Stomach (tissue), 4 donors: ENCODE measurements around the gene GCNT4.

Experiments used
- POLR2A ChIP-seq, 4 donors: fragments of 450-650 bp; IDR thresholded peaks; one replicate each; pipeline ENCODE4 v1.6.1; 2016; ENCODE audit warnings: antibody characterized with exemption in 4 of 4, control low read depth in 2 of 4, mild to moderate bottlenecking in 1 of 4, moderate library complexity in 1 of 4
- TF ChIP-seq, protein P1 (sequence below), 7 experiments: fragments of 450-650 bp in 4 of 7; fragments of 200-600 bp in 3 of 7; sonication (generic) in 3 of 7; IDR thresholded peaks; one replicate each; pipeline ENCODE4 v1.5.1; 2016 to 2019; ENCODE audit warnings: antibody characterized with exemption in 7 of 7, control low read depth in 2 of 7, mild to moderate bottlenecking in 1 of 7

DNA sequence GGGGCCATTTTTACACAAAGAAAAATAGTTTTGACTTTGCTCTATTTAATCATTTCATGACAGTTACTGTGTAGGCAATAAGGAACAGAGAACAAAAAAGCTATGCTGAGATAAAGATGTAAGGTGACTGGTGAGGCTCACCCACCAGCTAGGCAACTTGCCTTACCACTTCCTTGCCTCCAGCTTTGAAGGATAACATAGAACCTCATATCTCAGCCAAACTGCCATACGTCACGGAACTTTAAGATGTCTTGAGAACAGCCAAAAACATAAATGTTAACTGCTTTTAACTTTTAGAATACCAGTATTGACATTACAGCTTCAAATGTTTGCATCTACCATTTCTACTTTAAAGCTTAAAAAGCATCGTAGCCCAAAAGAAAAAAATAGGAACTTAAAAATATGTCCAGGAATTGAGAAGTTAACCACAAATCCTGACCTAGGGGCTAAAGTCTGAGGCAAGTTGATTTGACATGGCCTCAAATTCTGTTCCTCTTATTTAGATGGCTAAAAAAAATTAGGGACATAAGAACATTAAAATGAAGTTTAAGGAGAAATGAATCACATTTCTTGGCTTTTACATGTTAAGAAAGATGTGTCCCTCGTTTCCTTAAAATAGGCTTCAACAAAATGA is 7.7 kb upstream of the GCNT4 start:
- TF ChIP-seq, protein P1, sequence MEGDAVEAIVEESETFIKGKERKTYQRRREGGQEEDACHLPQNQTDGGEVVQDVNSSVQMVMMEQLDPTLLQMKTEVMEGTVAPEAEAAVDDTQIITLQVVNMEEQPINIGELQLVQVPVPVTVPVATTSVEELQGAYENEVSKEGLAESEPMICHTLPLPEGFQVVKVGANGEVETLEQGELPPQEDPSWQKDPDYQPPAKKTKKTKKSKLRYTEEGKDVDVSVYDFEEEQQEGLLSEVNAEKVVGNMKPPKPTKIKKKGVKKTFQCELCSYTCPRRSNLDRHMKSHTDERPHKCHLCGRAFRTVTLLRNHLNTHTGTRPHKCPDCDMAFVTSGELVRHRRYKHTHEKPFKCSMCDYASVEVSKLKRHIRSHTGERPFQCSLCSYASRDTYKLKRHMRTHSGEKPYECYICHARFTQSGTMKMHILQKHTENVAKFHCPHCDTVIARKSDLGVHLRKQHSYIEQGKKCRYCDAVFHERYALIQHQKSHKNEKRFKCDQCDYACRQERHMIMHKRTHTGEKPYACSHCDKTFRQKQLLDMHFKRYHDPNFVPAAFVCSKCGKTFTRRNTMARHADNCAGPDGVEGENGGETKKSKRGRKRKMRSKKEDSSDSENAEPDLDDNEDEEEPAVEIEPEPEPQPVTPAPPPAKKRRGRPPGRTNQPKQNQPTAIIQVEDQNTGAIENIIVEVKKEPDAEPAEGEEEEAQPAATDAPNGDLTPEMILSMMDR (IDR thresholded peaks at IDR 0.05) = no peak
- no peak for TF ChIP-seq POLR2A (IDR thresholded peaks at IDR 0.05)
